ENCODE measurements around the gene PARM1. TPM values are rescaled to one million over a fixed set of nuclear protein-coding genes. Genes with fewer than 3 reads are reported as not detected.

The PARM1 gene
- total and polyA plus RNA-seq, 2 donors from 2014 or later, result 42.9 to 62.3 TPM

GRCh38 chr4:74934016-74934831 is 1.3 kb downstream of the PARM1 start:
- intact Hi-C loops (cut with DNase I), result no loop called here
- TF ChIP-seq, protein P1, sequence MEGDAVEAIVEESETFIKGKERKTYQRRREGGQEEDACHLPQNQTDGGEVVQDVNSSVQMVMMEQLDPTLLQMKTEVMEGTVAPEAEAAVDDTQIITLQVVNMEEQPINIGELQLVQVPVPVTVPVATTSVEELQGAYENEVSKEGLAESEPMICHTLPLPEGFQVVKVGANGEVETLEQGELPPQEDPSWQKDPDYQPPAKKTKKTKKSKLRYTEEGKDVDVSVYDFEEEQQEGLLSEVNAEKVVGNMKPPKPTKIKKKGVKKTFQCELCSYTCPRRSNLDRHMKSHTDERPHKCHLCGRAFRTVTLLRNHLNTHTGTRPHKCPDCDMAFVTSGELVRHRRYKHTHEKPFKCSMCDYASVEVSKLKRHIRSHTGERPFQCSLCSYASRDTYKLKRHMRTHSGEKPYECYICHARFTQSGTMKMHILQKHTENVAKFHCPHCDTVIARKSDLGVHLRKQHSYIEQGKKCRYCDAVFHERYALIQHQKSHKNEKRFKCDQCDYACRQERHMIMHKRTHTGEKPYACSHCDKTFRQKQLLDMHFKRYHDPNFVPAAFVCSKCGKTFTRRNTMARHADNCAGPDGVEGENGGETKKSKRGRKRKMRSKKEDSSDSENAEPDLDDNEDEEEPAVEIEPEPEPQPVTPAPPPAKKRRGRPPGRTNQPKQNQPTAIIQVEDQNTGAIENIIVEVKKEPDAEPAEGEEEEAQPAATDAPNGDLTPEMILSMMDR (IDR thresholded peaks at IDR 0.05; ENCODE audit: borderline replicate concordance, extremely low read depth, insufficient read depth), result no peak
- FAIRE-seq, result no peak

DNA sequence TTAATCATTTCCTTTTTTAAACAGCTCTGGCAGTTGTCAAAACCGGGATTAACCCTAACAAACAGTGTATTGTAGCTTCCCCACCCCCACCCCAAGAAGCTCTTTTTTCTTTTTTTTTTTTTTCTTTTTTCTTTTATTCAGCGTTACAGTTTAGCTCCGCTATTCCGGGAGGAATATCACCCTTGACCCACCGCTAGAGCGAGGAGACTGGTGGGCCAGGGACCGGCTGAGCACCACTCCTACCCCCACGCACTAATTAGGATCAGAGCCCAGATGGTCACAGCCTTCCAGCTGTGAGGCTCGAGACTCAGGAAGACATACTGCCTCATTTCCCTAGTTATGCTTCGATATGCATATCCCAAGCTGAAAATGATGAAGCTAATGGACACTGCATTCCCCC is 2.0 kb downstream of the PARM1 start:
- Histone ChIP-seq H3K4me3 (ENCODE audit: low read length in 3 of 3) (peak overlapping the region; percentile 56 to 75 (median 65)), H3K9me3 (ENCODE audit: control insufficient read depth in 2 of 3, insufficient read depth in 1 of 3, low read length in 3 of 3) (no peaks in the 10 kb centered on the region), H3K4me1 (ENCODE audit: control insufficient read depth in 2 of 3, insufficient read depth in 2 of 3, low read depth in 1 of 3, low read length in 3 of 3) (peaks cover 0 to 6% (median 3%) of the 10 kb centered on the region in 3 donors), H3K36me3 (ENCODE audit: control insufficient read depth in 2 of 3, insufficient read depth in 3 of 3, low read length in 3 of 3) (no peaks in the 10 kb centered on the region), H3K27ac (ENCODE audit: low read depth in 2 of 2, low read length in 2 of 2) (peak overlapping the region in 1 of 2 donors; percentile 79), H3K27me3 (ENCODE audit: control insufficient read depth, insufficient read depth, low read length) (no peaks in the 10 kb centered on the region), H3K9ac (ENCODE audit: low read length in 3 of 3) (peak overlapping the region in 2 of 3 donors; percentile 31 to 81)
- TF ChIP-seq, protein P1 (IDR thresholded peaks at IDR 0.05; ENCODE audit: borderline replicate concordance, extremely low read depth, insufficient read depth), result no peak
- FAIRE-seq (no peak), DNase-seq (peak in 4 of 5 donors; percentile 58 to 76 (median 66))
- intact Hi-C loops (cut with DNase I), result no loop called here

More at GRCh38 chr4:74934016-74934831, 1.3 kb downstream of the PARM1 start:
- Histone ChIP-seq H3K4me1 (ENCODE audit: control insufficient read depth in 2 of 3, insufficient read depth in 2 of 3, low read depth in 1 of 3, low read length in 3 of 3) (peaks cover 0 to 6% (median 3%) of the 10 kb centered on the region in 3 donors), H3K27ac (ENCODE audit: low read depth in 2 of 2, low read length in 2 of 2) (peak overlapping the region; percentile 73 to 79), H3K9ac (ENCODE audit: low read length in 3 of 3) (peak overlapping the region; percentile 1 to 81 (median 31)), H3K27me3 (ENCODE audit: control insufficient read depth, insufficient read depth, low read length) (no peaks in the 10 kb centered on the region), H3K4me3 (ENCODE audit: low read length in 3 of 3) (peak overlapping the region; percentile 56 to 75 (median 65)), H3K36me3 (ENCODE audit: control insufficient read depth in 2 of 3, insufficient read depth in 3 of 3, low read length in 3 of 3) (no peaks in the 10 kb centered on the region), H3K9me3 (ENCODE audit: control insufficient read depth in 2 of 3, insufficient read depth in 1 of 3, low read length in 3 of 3) (no peaks in the 10 kb centered on the region)
- peak in 4 of 5 donors; percentile 63 to 74 (median 66) for DNase-seq

DNA sequence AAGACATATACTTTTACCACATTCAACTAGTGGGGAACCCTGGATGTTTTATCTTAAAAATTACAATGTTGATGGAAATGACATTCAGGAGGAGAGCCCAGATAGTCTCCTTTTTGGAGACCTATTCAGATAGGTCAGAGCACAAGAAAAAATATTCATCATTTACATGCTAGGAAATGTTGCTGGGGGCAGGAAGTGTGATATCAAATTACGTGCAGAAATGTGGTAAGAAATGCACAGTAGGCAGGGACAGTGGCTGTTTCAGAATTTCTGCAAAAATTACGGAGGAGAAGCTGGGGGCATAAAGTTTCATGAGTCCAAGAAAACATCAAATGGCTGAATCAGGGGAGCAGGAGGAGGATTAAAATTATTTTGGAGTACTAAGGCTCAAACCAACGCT is 8.2 kb downstream of the PARM1 start:
- Histone ChIP-seq H3K4me3 (ENCODE audit: low read length in 3 of 3) (no peak overlapping the region), H3K9ac (ENCODE audit: low read length in 3 of 3) (no peak overlapping the region), H3K36me3 (ENCODE audit: control insufficient read depth in 2 of 3, insufficient read depth in 3 of 3, low read length in 3 of 3) (no peaks in the 10 kb centered on the region), H3K9me3 (ENCODE audit: control insufficient read depth in 2 of 3, insufficient read depth in 1 of 3, low read length in 3 of 3) (no peaks in the 10 kb centered on the region), H3K27ac (ENCODE audit: low read depth in 2 of 2, low read length in 2 of 2) (no peak overlapping the region), H3K4me1 (ENCODE audit: control insufficient read depth in 2 of 3, insufficient read depth in 2 of 3, low read depth in 1 of 3, low read length in 3 of 3) (peaks cover 0 to 7% (median 0%) of the 10 kb centered on the region in 3 donors), H3K27me3 (ENCODE audit: control insufficient read depth, insufficient read depth, low read length) (no peaks in the 10 kb centered on the region)
- TF ChIP-seq, protein P1 (IDR thresholded peaks at IDR 0.05; ENCODE audit: borderline replicate concordance, extremely low read depth, insufficient read depth), result no peak
- no peak for FAIRE-seq
- DNase-seq, result no peak
- intact Hi-C loops (cut with DNase I), result no loop called here

Measured in kidney (tissue), 14 donors.